T-helper 2 cell (primary cell): ENCODE measurements around the gene LPCAT1.

Experiments used
- DNase-seq, 5 experiments: peaks; one replicate each; pipeline versions ENCODE4 v3.0.0 to v3.0.0-alpha.2; 2012 to 2022

The LPCAT1 gene

GRCh38 chr5:1521671-1522600 lies 1.8 kb downstream of the LPCAT1 start:
- DNase-seq, result no peak

DNA sequence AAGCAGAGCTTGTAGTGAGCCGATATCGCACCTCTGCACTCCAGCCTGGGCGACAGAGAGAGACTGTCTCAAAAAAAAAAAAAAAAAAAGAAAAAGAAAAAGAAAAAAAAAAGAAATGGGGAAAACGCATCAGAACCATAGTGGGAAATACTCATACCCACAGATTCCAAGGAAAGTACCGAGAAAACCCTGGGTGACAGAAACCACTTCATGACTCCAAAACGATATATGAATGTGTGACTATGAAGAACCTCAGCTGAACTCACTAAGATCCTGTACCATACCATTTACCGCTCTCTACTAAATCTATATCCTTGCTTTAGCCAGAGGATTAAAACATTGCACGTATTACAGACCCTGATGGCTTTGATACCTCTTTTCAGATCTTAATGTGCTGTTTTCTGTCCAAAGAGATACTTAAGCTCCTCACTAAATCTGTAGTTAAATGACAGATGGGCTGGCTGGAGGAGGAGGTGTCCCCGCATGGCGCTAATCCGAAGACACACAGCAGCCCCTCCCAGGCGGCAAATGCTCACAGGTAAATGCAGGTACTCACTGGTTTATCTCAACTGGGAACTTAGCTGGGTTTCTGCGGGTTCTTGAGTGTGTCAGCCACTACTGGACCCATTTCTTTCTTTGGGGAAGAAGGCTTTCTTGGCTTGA lies 2.8 kb downstream of the LPCAT1 start:
- DNase-seq, result no peak

- no peak for DNase-seq
Observed at GRCh38 chr5:1519631-1520210, 4.0 kb downstream of the LPCAT1 start.

DNA sequence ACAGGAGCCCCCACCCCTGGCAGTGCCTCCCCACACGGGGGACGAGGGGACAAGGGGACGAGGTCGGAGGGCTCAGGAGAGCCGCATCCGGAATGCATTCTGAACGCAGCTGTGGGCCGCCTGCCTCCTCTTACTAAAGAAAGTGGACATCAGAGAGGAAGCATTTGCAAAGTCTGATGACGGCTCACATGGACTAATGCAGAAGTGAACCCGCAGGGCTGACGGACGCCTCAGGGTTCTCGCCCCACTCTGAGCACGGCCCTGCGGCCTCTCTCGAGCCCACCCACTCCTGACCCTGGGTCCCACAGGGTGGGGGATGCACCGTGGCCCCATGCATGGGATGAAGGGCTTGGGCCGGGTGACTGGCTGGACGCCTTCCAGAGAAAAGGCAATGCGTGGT lies 5.9 kb downstream of the LPCAT1 start:
- no peak for DNase-seq

DNA sequence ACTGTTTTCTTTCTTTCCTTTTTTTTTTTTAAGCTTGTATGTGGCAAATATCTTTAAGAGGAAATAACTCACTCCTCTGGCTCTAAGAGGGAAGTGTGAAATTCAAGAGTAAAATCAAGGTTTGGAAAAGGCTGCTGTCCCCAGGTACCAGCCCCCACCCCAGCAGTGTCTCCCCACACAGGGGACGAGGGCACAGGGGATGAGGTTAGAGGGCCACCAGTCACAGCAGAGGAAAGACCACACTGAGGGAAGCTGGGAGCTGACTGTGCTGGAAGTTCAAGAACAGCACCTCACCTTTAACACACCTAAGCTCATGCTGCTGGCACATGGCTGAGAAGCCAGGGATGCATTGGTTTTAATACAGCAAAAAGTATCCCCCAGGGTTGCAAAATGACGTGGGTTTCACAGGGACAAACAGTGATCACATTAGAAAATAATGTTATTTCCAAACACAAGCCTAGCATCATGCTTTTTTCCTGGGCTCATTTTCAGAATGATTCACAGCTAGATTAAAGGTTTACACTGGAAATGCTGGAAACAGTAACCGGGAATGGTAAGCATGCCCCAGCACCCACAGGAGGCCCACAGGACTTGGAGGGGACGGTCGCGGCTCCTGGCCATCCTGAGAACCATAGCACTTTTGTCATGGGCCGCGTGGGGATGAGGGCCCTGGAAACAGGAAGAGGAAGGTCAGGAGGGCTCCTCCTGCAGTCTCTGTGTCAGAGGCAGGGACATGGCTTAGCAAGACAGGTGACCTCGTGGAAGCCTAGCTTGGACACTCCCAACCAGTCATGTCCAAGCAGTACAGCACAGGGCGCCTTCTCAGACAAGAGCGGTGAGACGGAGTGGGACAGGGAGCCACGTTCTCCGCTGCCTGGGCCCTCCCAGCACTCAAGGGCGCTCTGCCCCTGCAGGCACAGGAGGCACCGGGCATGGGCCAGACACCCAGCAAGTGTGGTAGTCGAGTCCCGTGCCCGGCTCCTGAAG lies 6.9 kb downstream of the LPCAT1 start:
- DNase-seq, result no peak

DNA sequence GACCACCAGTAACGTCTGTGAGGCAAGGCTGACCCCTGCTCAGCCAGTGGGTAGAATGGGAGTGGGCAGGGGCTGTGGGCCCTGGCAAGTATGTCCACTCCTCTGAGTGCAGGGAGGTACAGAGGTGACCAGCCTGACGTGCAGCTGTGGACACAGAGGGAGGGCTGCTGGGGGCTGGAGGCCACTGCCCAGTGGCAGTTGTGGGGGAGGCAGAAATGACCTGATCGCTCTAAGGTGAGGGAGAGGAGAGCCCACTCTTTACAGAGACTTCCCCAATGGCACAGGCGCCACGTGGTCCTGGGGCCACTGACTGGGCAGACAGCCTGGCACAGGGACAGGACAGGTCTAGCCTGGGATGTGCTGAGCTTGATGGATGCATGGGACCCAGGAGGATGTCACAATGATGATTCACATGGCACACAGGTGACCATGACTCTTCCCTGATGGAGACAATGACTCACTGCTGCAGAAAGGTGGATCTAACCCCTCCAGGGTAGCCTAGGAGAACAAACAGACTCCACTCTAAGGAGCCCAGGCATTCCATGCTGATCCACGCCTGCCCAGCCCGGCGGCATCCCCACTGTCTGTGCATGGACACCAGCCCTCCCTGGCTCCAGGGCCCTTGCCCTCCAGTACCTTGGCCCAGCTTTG lies 7.7 kb downstream of the LPCAT1 start:
- DNase-seq, result peak in 1 of 5 experiments; percentile 2

DNA sequence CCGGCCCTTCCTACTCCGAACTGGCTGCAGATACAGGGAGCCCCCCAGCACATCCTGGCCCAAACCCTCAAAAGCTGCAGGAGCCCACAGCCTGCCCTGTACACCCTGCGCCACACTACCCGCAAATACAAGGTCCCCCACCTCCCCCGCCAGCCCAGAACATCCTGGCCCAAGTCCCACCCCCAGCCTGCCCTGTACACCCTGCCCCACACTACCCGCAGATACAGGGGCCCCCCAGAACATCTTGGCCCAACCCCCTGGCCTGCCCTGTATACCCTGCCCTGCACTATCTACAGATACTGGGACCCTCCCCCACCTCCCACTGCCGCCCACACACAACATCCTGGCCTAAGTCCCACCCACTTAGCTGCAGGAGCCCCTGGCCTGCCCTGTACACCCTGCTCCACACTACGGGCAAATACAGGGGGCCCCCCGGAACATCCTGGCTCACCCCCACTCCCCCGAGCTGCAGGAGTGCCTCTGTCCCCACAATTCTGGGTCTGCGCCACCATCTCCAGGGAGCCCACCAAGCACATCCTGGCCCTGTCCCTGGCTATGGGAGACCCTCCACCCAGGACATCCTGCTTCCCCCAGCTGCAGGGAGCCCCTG lies 8.3 kb downstream of the LPCAT1 start:
- peak in 2 of 5 experiments; percentile 3 to 40 for DNase-seq

GRCh38 chr5:1514819-1515310 lies 8.9 kb downstream of the LPCAT1 start:
- peak in 1 of 5 experiments; percentile 7 for DNase-seq

- DNase-seq, result peak in 1 of 5 experiments; percentile 2
Observed at GRCh38 chr5:1514027-1514818, 9.5 kb downstream of the LPCAT1 start.

DNA sequence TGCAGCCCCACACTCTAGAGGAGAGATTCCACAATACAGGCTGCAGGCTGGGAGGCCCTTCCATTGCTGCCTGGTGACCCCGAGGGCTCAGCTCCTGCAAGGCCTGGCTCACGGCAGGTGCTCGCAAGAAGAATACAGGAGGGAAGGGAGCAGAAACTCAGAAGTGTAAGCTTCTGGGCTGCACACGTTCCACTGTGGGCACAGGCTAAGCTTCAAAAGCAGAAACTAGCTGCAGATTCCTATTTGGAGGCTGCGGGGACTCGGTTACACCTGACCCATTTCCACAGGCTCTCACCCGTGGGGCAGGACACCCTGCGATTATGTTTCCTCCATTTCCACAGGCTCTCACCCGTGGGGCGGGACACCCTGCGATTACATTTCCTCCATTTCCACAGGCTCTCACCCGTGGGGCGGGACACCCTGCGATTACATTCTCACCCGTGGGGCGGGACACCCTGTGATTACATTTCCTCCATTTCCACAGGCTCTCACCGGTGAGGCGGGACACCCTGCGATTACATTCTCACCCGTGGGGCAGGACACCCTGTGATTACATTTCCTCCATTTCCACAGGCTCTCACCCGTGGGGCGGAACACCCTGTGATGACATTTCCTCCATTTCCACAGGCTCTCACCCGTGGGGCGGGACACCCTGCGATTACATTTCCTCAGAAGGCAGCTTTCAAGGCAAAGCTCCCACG lies 10.3 kb downstream of the LPCAT1 start:
- DNase-seq, result no peak

- DNase-seq, result peak in 1 of 5 experiments; percentile 3
Observed at GRCh38 chr5:1512541-1513291, 11.0 kb downstream of the LPCAT1 start.

- DNase-seq, result peak in 1 of 5 experiments; percentile 7
Observed at GRCh38 chr5:1511651-1512540, 11.9 kb downstream of the LPCAT1 start.

DNA sequence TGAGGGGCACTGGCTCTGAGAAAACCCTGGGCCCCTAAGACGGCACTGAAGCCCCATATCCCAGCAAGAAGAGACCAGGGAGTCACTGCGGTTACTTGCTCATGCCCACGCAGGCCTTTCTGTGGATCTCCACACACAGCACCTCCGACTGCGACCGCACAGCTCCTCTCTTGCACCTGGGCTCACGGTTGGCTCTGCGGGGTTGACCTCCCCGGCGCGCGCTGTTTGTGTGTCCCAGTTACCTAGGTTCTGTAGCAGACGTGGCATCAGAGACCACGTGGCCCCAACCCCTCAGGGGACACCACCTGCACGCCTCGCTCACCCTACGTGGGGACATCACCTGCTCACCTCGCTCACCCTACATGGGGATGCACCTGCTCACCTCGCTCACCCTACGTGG lies 12.7 kb downstream of the LPCAT1 start:
- DNase-seq, result peak in 1 of 5 experiments; percentile 5

- DNase-seq, result peak in 1 of 5 experiments; percentile 4
Observed at GRCh38 chr5:1510631-1511030, 13.1 kb downstream of the LPCAT1 start.

DNA sequence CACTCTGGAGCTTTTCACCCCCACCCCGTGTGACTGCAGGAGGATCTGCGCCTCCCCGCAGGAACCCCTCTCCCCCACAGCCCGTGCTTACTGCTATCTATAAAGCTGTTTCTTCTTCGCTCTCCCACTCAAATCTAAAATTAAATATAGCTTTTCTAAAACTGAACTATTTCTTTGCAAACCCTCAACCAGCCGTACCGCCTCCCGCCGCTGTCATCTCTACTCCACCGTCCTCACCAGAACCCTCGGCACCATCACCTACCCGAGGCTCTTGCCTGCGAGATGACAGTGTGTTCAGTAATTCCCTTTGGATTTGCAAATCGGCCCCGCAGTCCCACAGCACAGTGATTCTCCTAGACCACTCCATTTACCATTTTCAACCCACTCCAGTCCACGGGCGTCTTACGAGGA lies 13.6 kb downstream of the LPCAT1 start:
- no peak for DNase-seq

- DNase-seq, result peak in 1 of 5 experiments; percentile 1
Observed at GRCh38 chr5:1509346-1510085, 14.2 kb downstream of the LPCAT1 start.
